Erythroblast (primary cell): ENCODE measurements around the gene SIDT2.

Experiments
- GATA1 ChIP-seq: IDR thresholded peaks from 2 replicates; pipeline ENCODE4 v1.6.1; 2011; ENCODE audit warnings: low read depth, mild to moderate bottlenecking, control low read depth, low read length, moderate library complexity
- POLR2A ChIP-seq: IDR thresholded peaks from 2 replicates; pipeline ENCODE4 v1.6.1; 2011; ENCODE audit warnings: mild to moderate bottlenecking, low read length

- TF ChIP-seq POLR2A (no peak), GATA1 (no peak)
These were observed 43.4 kb downstream of the SIDT2 start for GRCh38 chr11:117221775-117222517.
